ENCODE data around the gene PARL.
"Not testable (repeated sequence)": the region's sequence is repeated elsewhere in the genome, so short reads cannot be mapped to it uniquely, and the experiment has no call there.

PARL gene

GRCh38 chr3:183898028-183898431 lies 13.3 kb upstream of the PARL start:
- DNase-seq: peak; percentile 19

DNA sequence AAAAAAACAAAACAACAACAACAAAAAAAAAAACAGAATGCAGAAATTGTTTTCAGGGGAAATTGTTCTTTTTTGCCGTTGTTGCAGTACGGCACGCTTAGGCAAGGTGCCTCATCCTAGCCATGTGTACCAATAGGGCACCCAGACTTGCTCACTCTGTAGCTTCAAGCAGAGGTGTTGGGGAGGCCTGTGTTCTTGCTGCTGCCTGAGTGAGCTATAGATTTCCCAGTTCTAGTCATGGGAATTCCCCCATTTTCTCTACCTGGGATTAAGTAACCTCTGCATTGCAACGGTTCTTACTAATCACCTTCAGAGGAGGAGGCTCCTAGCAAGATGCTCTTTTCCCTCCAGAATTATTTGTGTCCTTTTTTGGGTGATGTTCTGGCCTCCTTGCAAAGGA lies 12.9 kb upstream of the PARL start:
- DNase-seq: no peak

GRCh38 chr3:183896610-183897009 lies 11.9 kb upstream of the PARL start:
- no peak for DNase-seq

GRCh38 chr3:183896184-183896583 lies 11.5 kb upstream of the PARL start:
- no peak for DNase-seq

GRCh38 chr3:183895774-183896173 lies 11.1 kb upstream of the PARL start:
- DNase-seq: no peak

DNA sequence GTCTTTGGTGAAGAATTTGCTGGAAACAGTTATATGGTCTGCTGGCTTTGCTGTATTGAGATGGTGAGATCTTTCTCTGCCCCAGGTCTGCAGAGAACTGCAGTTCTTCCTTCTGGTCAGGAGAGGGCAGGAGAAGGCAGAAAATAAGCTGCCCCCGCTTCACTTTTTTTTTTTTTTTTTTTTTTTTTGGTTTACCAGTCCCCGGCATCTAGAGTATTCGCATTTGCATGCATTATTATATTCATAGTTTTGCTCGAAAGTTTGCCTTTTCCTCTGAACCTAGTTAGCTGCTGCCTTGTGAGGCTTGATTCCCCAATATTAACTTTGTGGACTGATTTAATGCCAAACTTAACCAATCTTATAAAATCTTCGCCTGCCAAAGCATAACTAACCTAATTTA lies 10.6 kb upstream of the PARL start:
- DNase-seq: peak; percentile 74

DNA sequence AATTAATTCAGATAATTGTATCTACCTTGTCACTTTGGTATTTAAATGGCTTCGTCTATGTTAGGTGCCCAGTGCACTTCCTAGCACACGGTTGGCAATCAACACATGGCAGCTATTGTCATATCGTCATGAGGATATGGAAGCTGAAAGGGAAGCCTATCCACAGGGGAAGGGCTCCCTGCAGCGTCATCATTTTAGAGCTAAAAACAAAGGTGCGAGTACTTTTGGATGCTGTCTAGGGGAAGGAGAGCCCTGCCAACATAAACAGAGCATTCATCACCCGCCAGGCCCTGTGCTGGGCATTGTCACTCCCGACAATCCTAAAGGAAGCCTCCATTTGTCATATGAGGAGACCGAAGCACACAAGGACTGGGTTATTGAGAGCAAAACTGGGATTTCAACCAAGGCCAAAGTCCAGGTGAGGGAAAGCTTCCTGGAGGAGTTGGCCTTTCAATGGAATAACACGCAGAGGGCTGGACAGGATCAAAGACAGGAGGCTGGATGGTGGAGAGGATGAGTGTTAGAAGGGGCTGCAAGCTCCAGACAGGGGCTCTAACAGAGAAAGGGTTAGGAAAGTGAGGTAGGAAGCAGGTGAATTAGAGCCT lies 8.0 kb upstream of the PARL start:
- DNase-seq: no peak

GRCh38 chr3:183885766-183886165 lies 1.1 kb upstream of the PARL start:
- no peak for DNase-seq

DNA sequence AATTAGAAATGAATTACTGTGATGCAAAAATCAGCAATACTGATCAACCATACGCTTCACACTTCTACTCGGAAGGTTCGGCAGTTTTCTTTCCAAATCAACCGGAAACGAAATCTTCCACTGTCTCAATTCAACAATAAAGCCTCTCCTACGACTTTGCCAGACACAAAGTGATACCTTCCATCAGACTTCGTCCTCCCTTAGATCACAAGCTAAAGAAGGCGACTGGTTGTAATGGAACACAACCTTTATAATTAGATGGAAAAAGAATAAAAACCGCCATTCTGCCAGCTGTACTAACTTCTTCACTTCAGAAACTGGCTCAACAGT lies 618 bp downstream of the PARL start:
- DNase-seq: no peak

GRCh38 chr3:183883291-183884096 lies 1.2 kb downstream of the PARL start:
- DNase-seq: no peak

DNA sequence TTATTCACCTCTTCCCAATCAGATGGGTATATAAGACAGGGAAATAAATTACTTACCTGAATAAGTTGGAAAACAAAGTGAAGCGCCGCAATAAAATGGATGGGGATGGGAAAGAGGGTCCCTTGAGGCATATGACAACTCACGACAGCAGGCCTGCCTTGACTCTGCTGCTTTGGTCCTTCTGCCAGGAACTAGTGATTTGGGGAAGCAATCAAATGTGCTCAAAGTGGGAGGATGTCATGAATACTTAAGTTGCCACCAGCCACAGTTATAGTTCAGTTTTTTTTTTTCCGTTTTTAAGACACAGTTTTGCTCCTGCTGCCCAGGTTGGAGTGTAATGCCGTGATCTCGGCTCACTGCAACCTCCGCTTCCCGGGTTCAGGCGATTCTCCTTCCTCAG lies 4.6 kb downstream of the PARL start:
- no peak for DNase-seq

- no peak for DNase-seq
Observed at GRCh38 chr3:183879243-183879642, 5.4 kb downstream of the PARL start.

DNA sequence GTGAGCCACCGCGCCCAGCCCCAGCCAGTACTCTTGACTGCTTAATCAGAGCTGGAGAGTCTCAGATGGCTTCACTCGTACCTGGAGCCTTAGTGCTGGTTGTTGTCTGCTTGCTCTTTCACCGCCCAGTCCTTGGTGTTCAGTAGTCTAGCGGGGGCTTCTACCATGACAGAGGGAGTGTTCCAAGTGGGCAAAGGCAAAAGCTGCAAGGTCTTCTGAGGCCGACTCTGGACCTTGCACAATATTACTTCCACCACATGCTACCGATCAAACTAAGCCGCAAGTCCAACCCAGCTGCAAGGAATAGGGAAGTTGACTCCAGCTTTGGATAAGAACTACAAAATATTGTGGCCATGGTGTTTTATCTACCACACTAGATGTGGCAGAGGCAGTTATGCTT lies 6.6 kb downstream of the PARL start:
- DNase-seq: no peak

DNA sequence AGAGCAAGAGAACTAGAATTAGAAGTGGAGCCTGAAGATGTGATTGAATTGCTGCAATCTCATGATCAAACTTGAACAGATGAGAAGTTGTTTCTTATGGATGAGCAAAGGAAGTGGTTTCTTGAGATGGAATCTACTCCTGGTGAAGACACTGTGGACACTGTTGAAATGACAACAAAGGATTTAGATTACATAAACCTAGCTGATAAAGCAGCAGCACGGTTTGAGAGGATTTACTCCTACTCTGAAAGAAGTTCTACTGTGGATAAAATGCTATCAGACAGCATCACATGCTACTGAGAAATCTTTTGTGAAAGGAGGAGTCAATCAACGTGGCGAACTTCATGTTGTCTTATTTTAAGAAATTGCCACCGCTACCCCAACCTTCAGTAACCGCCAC lies 7.5 kb downstream of the PARL start:
- DNase-seq: not testable (repeated sequence)

- no peak for DNase-seq
Observed at GRCh38 chr3:183875411-183875810, 9.3 kb downstream of the PARL start.

- DNase-seq: no peak
Observed at GRCh38 chr3:183873914-183874313, 10.8 kb downstream of the PARL start.

GRCh38 chr3:183871541-183871940 lies 13.1 kb downstream of the PARL start:
- DNase-seq: no peak

GRCh38 chr3:183870563-183870962 lies 14.1 kb downstream of the PARL start:
- no peak for DNase-seq

DNA sequence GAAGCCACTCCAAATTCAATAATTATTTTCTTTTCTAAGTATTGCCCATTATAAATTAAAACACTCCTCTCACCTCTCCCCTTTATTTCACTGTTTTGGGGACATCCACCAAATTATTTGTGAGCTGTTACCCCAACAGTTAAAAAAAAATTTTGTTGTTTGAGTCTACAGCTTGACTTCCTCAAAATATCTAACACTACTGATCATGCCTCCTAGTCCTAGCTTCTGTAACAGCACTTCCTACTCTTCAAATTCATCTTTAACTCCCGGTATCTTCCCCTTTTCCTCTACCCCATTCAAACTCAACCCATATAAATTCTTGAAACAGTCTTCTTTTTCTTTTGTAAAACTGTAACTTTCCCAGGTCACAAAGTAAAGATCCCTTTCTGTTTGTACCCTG lies 15.9 kb downstream of the PARL start:
- no peak for DNase-seq

GRCh38 chr3:183862610-183863009 lies 22.1 kb downstream of the PARL start:
- no peak for DNase-seq

DNA sequence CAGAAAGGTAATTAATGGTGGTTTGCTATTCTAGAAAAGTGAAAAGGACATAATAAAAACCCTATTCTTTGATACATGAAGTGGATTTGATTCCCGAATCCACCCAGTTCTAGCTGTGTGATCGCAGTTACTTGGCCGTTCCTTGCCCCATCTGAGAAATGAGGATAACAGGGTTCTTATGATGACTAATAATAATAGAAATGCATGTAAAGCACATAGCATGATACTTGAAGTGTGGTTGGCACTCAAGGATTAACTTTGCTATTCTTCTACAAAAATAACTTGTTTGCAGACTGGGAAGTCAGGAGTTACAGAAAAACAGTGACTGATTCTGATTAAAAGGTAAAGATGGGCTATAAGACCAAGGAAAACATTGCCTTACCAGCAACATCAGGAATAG lies 26.8 kb downstream of the PARL start:
- DNase-seq: no peak

DNA sequence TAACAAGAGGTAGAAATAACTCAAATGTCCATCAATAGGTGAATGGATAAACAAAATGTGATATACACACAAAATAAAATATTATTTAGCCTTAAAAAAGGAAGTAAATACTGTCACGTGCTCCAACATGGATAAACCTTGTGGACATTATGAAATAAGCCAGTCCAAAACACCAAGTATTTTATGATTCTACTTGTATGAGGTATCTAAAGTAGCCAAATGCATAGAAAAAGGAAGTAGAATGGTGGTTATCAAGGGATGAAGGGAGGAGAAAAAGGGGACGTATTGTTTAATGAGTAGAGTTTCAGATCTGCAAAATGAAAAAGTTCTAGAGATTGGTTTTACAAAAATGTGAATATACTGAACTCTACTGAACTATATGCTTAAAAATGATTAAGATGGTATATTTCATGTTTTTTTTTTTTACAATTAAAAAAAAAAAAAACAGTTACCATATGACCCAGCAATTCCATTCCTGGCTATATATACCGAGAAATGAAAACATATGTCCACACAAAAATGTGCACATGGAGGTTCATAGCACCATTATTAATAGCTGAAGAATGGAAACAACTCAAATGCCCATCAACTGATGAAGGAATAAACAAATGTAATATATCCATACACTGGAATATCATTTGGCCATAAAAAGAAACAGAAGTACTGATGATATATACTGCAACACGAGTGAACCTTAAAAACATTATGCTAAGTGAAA lies 30.2 kb downstream of the PARL start:
- no peak for DNase-seq

DNA sequence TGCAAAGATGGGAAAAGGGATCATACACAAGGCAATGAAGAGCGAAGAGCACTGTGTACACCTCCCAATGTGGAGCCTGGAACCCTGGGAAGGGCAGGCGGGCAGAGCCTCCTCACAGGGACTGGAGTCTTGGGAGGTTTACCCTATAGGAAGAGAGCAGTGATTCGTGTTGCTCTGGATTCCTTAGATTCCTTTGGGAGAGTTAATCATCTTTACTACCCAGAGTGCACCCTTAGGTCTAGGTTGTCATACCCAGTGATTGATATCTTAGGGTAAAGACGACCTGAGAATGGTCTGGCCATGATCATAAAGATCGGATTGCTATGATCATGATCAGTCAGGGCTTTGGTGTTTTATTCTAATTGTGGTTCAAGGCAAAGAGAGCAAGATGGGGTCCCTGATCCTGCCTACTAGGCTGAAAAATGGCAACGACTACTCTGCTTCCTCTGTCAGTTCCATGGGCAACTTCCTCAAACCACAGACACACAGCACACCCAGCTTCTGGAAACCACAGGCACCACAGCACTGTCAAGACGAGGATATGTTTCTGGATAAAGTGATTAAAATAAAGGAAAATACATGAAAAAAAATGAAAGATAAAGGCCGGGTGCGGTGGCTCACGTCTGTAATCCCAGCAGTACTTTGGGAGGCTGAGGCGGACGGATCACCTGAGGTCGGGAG lies 38.9 kb downstream of the PARL start:
- no peak for DNase-seq

- no peak for DNase-seq
Observed at GRCh38 chr3:183845090-183845489, 39.6 kb downstream of the PARL start.

Data from NCI-H2107 (cell line).